HTERT RPE-1 (cell line): Measurements from ENCODE around the gene BST2.

Experiments used
- in situ Hi-C: fragments of 300-500 bp; cut with MboI; formaldehyde crosslinking; loops from 4 replicates; pipeline ENCODE4 v1.14.3; 2020; ENCODE audit warnings: low sequenced_read_pairs

Gene BST2

GRCh38 chr19:17419621-17420474 lies 14.4 kb upstream of the BST2 start, which contains the start of gene MVB12A:
Gene MVB12A (plus strand): TSS chr19:17420047. CDS start chr19:17420136, 89 bp downstream.
- in situ Hi-C loops, result no loop called here

GRCh38 chr19:17419154-17419620 lies 13.8 kb upstream of the BST2 start:
- in situ Hi-C loops, result no loop called here

GRCh38 chr19:17418710-17419109 lies 13.3 kb upstream of the BST2 start:
- in situ Hi-C loops, result no loop called here

DNA sequence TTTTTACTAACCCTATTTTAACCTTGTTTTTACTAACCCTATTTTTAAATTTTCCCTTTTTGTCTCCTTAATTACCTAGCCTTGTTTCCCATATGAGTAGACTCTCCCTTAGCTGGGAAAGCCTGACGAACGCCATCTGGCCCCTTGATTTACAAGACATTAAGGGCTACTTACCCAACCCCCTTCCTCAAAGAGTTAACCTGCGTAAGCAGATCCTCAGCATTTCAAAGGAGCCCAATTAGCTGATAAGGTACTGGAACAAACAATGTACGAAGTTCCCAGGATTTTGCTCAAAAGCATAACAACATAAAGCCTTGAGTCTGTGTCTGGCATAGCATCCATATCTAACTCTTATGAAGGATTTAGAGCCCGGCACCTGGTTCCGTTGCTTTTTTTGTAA lies 9.7 kb upstream of the BST2 start:
- in situ Hi-C loops, result no loop called here

- in situ Hi-C loops, result no loop called here
Measured at GRCh38 chr19:17414097-17414496, 8.7 kb upstream of the BST2 start.

GRCh38 chr19:17411801-17412200 lies 6.4 kb upstream of the BST2 start:
- in situ Hi-C loops, result no loop called here

DNA sequence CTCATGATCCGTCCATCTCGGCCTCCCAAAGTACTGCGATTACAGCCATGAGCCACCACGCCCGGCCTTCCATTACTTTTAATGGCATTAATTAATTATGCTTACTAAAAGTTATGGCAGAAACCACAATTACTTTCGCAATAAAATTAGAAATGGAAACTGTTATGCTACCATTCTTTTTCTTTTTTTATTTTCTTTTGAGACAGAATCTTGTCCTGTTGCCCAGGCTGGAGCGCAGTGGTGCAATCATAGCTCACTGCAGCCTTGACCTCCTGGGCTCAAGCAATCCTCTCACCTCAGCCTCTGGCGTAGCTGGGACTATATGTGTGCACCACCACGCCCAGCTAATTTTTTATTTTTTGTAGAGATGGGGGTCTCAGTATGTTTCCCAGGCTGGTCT lies 4.6 kb upstream of the BST2 start:
- in situ Hi-C loops, result no loop called here

DNA sequence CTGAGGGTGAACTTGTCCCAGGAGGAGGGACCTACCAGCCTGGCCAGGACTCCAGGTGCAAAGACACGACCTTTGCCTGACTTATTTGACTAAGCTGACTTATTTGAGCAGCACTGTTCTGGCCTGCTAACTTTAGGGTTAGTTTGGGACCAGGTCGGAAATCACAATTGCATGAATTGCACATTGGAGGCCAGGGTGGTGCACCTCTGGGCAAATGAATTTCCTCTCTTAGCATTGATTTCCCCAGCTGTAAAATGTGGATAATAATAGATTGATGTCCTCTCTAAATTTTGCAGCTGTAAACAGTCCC lies 1.4 kb upstream of the BST2 start:
- in situ Hi-C loops, result no loop called here

- in situ Hi-C loops, result no loop called here
Measured at GRCh38 chr19:17406046-17406886, 836 bp upstream of the BST2 start.

DNA sequence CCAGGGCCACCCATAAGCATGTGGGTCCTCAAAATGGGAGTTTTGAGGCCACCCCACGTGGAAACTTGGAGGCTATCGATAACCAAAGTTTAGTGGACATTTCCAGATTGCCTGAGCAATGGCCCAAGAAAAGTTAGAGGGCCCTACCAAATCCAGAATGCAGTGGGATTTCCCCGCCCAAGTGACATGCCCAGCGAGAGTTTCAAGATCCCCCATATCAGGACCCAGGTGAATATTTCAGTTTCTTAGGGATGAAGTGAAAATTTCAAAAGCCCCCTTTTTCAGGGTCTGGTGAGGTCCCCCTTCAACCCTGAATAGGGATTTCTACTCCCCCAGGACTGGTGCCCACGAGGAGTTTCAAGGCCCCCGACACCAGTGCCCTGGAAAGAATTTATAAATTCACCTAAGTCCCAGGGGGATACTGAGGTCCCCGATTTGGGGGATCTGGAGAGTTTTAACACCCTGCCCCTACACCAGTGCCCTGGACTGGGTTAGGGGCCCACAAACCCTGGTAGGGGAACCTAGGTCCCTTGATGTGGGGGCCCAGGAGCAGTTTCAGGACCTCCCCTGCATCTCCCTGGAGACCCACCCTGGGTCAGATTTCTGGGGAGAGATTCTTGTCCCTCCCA lies 695 bp downstream of the BST2 start:
- in situ Hi-C loops, result no loop called here

GRCh38 chr19:17404015-17404414 lies 1.4 kb downstream of the BST2 start:
- in situ Hi-C loops, result no loop called here

DNA sequence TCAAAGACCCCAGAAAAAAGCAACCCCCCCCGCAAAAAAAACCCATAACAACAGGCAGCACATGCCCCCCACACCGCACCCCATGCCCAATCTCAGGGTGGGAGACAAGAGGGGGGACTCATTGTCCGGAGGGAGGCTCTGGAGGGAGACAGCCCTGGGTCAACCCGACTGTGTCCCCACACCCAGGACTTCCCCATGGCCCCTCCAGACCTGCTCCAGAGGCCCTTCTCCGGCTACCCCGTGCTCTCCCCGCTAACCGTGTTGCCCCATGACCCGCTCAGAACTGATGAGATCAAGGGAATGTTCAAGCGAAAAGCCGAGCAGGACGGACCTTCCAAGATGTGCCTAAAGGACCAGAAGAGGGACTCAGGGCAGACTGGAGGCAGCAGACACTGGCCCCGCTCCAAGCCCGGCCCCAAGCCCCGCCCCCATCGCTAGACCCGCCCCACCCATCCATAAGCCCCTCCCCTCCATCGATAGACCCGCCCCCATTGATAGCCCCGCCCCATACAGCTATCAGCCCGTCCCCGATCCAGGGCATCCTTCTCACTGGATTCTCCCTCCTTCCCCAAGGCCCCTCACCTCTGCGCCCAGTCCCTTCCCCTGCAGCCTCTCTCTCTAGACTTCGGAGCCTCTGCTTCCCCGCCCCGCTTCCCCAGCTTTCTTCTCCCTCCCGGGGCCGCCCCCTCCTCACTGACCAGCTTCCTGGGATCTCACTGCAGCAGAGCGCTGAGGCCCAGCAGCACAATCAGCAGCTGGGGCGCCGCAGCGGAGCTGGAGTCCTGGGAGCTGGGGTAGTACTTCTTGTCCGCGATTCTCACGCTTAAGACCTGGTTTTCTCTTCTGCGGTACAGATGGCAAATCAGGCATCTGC lies 2.2 kb downstream of the BST2 start:
- in situ Hi-C loops, result no loop called here

DNA sequence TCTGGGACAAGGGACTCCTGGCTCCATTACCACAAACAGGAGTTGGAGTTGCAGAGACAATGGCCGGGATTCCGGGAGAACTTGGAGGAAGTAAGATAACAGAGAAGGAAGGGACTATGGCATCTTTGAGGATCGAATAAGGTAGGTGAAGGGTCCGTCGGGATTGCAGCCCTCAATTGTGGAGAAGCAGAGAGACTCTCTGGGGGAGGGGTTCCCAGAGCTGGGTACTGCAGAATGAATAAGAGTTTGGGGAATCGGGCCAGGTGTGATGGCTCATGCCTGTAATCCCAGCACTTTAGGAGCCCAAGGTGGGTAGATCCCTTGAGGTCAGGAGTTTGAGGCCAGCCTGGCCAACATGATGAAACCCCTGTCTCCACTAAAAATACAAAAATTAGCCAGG lies 3.8 kb downstream of the BST2 start:
- in situ Hi-C loops, result no loop called here

DNA sequence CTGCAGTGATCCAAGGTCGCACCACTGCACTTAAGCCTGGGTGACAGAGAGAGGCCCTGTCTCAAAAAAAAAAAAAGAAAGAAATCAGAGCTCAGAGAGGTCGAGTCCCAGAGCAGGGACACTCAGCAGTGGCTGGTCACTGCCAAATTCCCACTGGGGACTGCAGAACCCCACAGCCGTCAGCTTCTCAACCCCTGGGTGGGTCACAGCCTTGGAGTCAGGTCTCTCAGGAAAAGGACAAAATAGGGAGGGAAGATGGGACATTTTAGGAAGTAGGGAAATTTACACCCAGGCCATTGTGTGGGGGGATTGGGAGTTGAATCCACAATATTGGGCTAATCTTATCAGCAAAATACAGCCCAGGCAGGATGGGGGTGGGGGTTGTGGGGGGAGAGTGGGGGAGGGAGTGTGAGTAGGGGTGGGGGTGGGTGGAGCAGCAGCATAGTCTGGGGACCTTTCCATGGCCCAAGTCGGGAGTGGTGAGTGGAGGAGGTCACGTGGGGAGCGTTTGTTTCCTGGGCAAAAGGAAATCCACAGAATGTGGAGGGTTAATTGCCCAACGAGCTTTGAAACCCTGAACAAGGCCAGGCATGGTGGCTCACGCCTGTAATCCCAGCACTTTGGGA lies 6.4 kb downstream of the BST2 start:
- in situ Hi-C loops, result no loop called here

DNA sequence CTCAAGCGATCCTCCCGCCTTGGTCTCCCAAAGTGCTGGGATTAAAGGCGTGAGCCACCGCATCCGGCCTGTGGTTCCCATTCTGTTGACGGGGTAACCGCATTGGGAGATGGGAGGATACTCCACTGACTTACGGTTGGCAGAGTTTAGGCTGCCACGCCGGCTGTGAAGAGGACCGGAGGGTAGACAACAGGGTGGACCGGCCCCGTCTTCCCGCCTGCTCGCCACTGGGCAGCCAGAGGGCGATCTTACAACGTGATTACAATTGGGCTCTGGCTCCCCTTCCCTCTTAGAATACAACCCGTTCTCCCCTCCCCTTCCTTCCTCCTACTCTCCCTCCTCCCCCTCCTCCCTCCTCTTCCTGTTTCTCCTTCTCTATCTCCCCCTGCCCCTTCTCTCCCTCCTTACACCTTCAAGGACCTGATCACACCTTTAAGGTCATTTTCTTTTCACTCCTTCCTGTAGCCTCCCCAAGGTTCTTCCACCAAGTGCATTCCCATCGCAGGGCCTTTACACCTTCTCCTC lies 10.5 kb downstream of the BST2 start:
- in situ Hi-C loops, result no loop called here

DNA sequence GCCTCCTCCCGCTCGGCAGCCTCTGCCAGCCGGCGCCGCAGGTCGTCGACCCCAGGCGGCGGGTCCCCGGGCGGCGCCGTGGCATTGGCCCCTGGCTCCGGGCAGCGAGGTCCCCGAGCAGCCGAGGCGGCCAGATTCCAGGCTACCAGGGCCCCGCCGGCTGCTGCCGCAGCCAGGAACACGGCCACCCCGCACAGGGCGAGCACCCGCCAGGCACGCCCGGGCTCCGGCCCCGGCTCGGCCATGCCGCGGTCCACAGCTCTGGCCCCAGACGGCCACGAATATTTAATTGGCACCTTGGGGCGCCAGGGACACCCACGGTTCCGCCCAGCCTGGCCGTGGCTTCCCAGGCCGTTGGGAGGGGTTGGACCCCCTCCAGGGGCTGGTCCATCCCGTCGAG lies 11.5 kb downstream of the BST2 start, which contains the start of gene CCDC194:
TSS of gene CCDC194 (minus strand) at position 283 of the 400 bp plus-strand sequence. CDS start at position 245, 38 bp downstream.
- in situ Hi-C loops, result no loop called here

- in situ Hi-C loops, result no loop called here
Measured at GRCh38 chr19:17393002-17393401, 12.4 kb downstream of the BST2 start.

DNA sequence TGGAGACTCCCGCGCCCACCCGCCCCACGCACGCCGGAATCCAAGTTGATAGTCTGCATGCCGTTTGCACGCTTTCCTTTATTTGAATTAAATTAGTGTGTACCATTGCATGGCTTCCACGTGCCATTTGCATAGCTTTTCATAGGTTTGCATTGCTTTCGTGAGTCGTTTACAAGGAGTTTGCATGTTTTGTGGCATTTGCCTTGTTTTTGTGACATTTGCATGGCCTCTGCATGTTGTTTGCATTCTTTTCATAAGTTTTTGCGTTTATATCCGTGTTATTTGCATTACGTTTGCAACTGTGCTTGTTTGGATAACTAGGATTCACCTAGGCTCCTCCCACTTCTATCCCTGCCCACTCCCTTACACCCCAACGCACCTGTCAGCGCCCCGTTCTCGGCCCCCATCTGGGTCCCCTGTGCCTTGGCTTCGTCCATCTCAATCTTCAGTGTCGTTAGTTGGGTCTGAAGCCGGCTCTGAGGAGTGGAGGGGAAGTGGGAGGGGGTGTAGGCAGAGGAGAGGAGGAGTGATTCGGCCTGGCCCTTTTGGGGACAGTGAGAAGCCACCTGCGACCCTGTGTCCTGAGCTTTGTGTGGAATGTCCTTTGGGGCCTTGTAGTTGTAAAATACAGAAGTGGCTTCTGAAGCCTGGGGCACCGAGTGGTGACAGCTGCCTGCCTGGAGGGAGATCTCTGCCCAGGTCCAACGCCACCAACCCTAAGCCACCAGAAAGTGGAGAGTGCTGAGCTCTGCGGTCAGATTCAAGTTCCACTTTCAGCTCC lies 13.9 kb downstream of the BST2 start:
- in situ Hi-C loops, result no loop called here
